Lung (tissue), 12 donors: Measurements from ENCODE around the gene OOSP3. TPM values are rescaled to one million over a fixed set of nuclear protein-coding genes. Genes with fewer than 3 reads are reported as not detected.
A peak's percentile ranks its signal among the peaks of the same experiment; 100 is the strongest.
"Not testable (repeated sequence)": the region's sequence is repeated elsewhere in the genome, so short reads cannot be mapped to it uniquely, and the experiment has no call there.

ENCODE experiments used
- ATAC-seq: fragments of 200-7000 bp; cut with Tn5 transposase; one replicate; pipeline ENCODE4 v1.9.1; 2020; ENCODE audit warnings: moderate number of reproducible peaks; ENCODE audit not compliant: insufficient read depth, low FRiP score
- DNase-seq, 3 donors: peaks; one replicate each; pipeline ENCODE4 v3.0.0-alpha.2; 2013 to 2017
- H3K27ac ChIP-seq, 2 donors: one replicate each; pipeline ENCODE4 v1.5.1; 2013; ENCODE audit warnings: mild to moderate bottlenecking in 2 of 2, moderate library complexity in 2 of 2, control low read depth in 1 of 2, inconsistent platforms in 1 of 2, low read depth in 1 of 2, low read length in 1 of 2
- H3K27me3 ChIP-seq, 3 donors: one replicate each; pipeline ENCODE4 v1.5.1; 2013; ENCODE audit warnings: low read length in 2 of 3; ENCODE audit not compliant: control insufficient read depth in 3 of 3, insufficient read depth in 3 of 3
- H3K36me3 ChIP-seq, 4 donors: one replicate each; pipeline ENCODE4 v1.5.1; 2013; ENCODE audit warnings: low read length in 4 of 4, mild to moderate bottlenecking in 1 of 4, moderate library complexity in 1 of 4; ENCODE audit not compliant: control insufficient read depth in 4 of 4, insufficient read depth in 4 of 4
- H3K4me1 ChIP-seq, 5 donors: one replicate each; pipeline ENCODE4 v1.5.1; 2013; ENCODE audit warnings: low read length in 5 of 5, mild to moderate bottlenecking in 2 of 5, moderate library complexity in 1 of 5; ENCODE audit not compliant: control insufficient read depth in 5 of 5, insufficient read depth in 5 of 5
- H3K4me3 ChIP-seq: one replicate; pipeline ENCODE4 v1.5.1; 2013; ENCODE audit warnings: mild to moderate bottlenecking, control low read depth, moderate library complexity
- H3K9ac ChIP-seq, 2 donors: one replicate each; pipeline ENCODE4 v1.5.1; 2013; ENCODE audit warnings: low read length in 2 of 2, control low read depth in 1 of 2; ENCODE audit not compliant: insufficient read depth in 1 of 2
- H3K9me3 ChIP-seq, 4 donors: one replicate each; pipeline ENCODE4 v1.5.1; 2013; ENCODE audit warnings: low read length in 3 of 4, mild to moderate bottlenecking in 1 of 4, moderate library complexity in 1 of 4; ENCODE audit not compliant: control insufficient read depth in 4 of 4, insufficient read depth in 3 of 4
- CTCF ChIP-seq: IDR thresholded peaks from 2 replicates; pipeline ENCODE4 v1.5.1; 2012; ENCODE audit warnings: mild to moderate bottlenecking; ENCODE audit errors: control extremely low read depth, extremely low read depth
- WGBS, 2 donors: extraction: QIAGEN DNeasy Blood & Tissue Kit; methylation state at CpG; one replicate each; pipeline ENCODE4 v1.1.7; 2013; 5-methylcytosine and 5-hydroxymethylcytosine counted together
- polyA plus RNA-seq, 2 donors: library from polyadenylated mRNA; stranded (reverse); fragments of 200-250 nt; gene quantifications; one replicate each; pipeline ENCODE4 v1.2.1, GENCODE V29; 2013
- total RNA-seq, 2 donors: library from RNA; depleted of rRNA in 1 of 2; stranded (reverse); fragments of >200 nt in 1 of 2; gene quantifications; one replicate each; pipeline ENCODE4 v1.2.1, GENCODE V29; 2014 to 2021
- donor health status: control.
- donor health status: control.
- donor health status: Bipolar disorder and iron deficiency.
- donor health status: healthy.
- donor health status: DM: yes; HTN: yes; CAD: no.

The OOSP3 gene
- total and polyA plus RNA-seq, 4 donors = 0.08 to 0.14 TPM; not detected in 2

- no peak for ATAC-seq
- TF ChIP-seq CTCF = no peak
- 27 to 39% methylated on average over 1 of the region's 1 CpG for WGBS, 2 donors
Observed at GRCh38 chr11:59901306-59901705, 22.7 kb downstream of the OOSP3 start.

GRCh38 chr11:59903569-59903968, 25.0 kb downstream of the OOSP3 start:
- DNase-seq, H3K27ac ChIP-seq, H3K9me3 ChIP-seq, ATAC-seq, H3K36me3 ChIP-seq, H3K4me1 ChIP-seq, H3K9ac ChIP-seq, H3K27me3 ChIP-seq, H3K4me3 ChIP-seq: not testable (repeated sequence)
- 100% methylated on average over 2 of the region's 2 CpGs for WGBS, 2 donors

More at GRCh38 chr11:59901306-59901705, 22.7 kb downstream of the OOSP3 start:
- Histone ChIP-seq H3K9ac (no peak overlapping the region), H3K4me1 (no peaks in the 10 kb centered on the region), H3K27ac (peak overlapping the region in 1 of 2 donors; percentile 40), H3K36me3 (no peaks in the 10 kb centered on the region), H3K9me3 (peaks cover 0 to 4% (median 0%) of the 10 kb centered on the region in 4 donors), H3K27me3 (no peaks in the 10 kb centered on the region), H3K4me3 (no peak overlapping the region)
- peak in 2 of 3 donors; percentile 17 to 20 for DNase-seq

GRCh38 chr11:59918480-59918879, 39.9 kb downstream of the OOSP3 start:
- Histone ChIP-seq H3K4me3 (no peak overlapping the region), H3K36me3 (no peaks in the 10 kb centered on the region), H3K27ac (no peak overlapping the region), H3K27me3 (no peaks in the 10 kb centered on the region), H3K9ac (no peak overlapping the region), H3K9me3 (peaks cover 0 to 18% (median 11%) of the 10 kb centered on the region in 4 donors), H3K4me1 (no peaks in the 10 kb centered on the region)
- TF ChIP-seq CTCF = no peak
- ATAC-seq (no peak), DNase-seq (no peak)
- 92 to 94% methylated on average over 2 of the region's 2 CpGs for WGBS, 2 donors

GRCh38 chr11:59918987-59919589, 40.5 kb downstream of the OOSP3 start:
- no peak for TF ChIP-seq CTCF
- H3K4me3 ChIP-seq = no peak overlapping the region
- no peaks in the 10 kb centered on the region for H3K36me3 ChIP-seq
- no peaks in the 10 kb centered on the region for H3K27me3 ChIP-seq
- no peak overlapping the region for H3K9ac ChIP-seq
- 56 to 73% methylated on average over 3 of the region's 3 CpGs for WGBS, 2 donors
- peaks cover 0 to 24% (median 13%) of the 10 kb centered on the region in 4 donors for H3K9me3 ChIP-seq
- no peak for ATAC-seq
- H3K27ac ChIP-seq = no peak overlapping the region
- no peaks in the 10 kb centered on the region for H3K4me1 ChIP-seq
- DNase-seq = peak in 1 of 3 donors; percentile 4
